Lung (tissue), 12 donors: Measurements from ENCODE around the gene KDM1B. TPM values are rescaled to one million over a fixed set of nuclear protein-coding genes. Genes with fewer than 3 reads are reported as not detected.

Source experiments
- ATAC-seq: fragments of 200-7000 bp; cut with Tn5 transposase; one replicate; pipeline ENCODE4 v1.9.1; 2020; ENCODE audit warnings: moderate number of reproducible peaks; ENCODE audit not compliant: insufficient read depth, low FRiP score
- DNase-seq, 3 donors: peaks; one replicate each; pipeline ENCODE4 v3.0.0-alpha.2; 2013 to 2017
- H3K27ac ChIP-seq, 2 donors: one replicate each; pipeline ENCODE4 v1.5.1; 2013; ENCODE audit warnings: mild to moderate bottlenecking in 2 of 2, moderate library complexity in 2 of 2, control low read depth in 1 of 2, inconsistent platforms in 1 of 2, low read depth in 1 of 2, low read length in 1 of 2
- H3K27me3 ChIP-seq, 3 donors: one replicate each; pipeline ENCODE4 v1.5.1; 2013; ENCODE audit warnings: low read length in 2 of 3; ENCODE audit not compliant: control insufficient read depth in 3 of 3, insufficient read depth in 3 of 3
- H3K36me3 ChIP-seq, 4 donors: one replicate each; pipeline ENCODE4 v1.5.1; 2013; ENCODE audit warnings: low read length in 4 of 4, mild to moderate bottlenecking in 1 of 4, moderate library complexity in 1 of 4; ENCODE audit not compliant: control insufficient read depth in 4 of 4, insufficient read depth in 4 of 4
- H3K4me1 ChIP-seq, 5 donors: one replicate each; pipeline ENCODE4 v1.5.1; 2013; ENCODE audit warnings: low read length in 5 of 5, mild to moderate bottlenecking in 2 of 5, moderate library complexity in 1 of 5; ENCODE audit not compliant: control insufficient read depth in 5 of 5, insufficient read depth in 5 of 5
- H3K4me3 ChIP-seq: one replicate; pipeline ENCODE4 v1.5.1; 2013; ENCODE audit warnings: mild to moderate bottlenecking, control low read depth, moderate library complexity
- H3K9ac ChIP-seq, 2 donors: one replicate each; pipeline ENCODE4 v1.5.1; 2013; ENCODE audit warnings: low read length in 2 of 2, control low read depth in 1 of 2; ENCODE audit not compliant: insufficient read depth in 1 of 2
- H3K9me3 ChIP-seq, 4 donors: one replicate each; pipeline ENCODE4 v1.5.1; 2013; ENCODE audit warnings: low read length in 3 of 4, mild to moderate bottlenecking in 1 of 4, moderate library complexity in 1 of 4; ENCODE audit not compliant: control insufficient read depth in 4 of 4, insufficient read depth in 3 of 4
- WGBS, 2 donors: extraction: QIAGEN DNeasy Blood & Tissue Kit; methylation state at CpG; one replicate each; pipeline ENCODE4 v1.1.7; 2013; 5-methylcytosine and 5-hydroxymethylcytosine counted together
- polyA plus RNA-seq, 2 donors: library from polyadenylated mRNA; stranded (reverse); fragments of 200-250 nt; gene quantifications; one replicate each; pipeline ENCODE4 v1.2.1, GENCODE V29; 2013
- total RNA-seq, 2 donors: library from RNA; depleted of rRNA in 1 of 2; stranded (reverse); fragments of >200 nt in 1 of 2; gene quantifications; one replicate each; pipeline ENCODE4 v1.2.1, GENCODE V29; 2014 to 2021
- TF ChIP-seq, protein P1 (sequence below): IDR thresholded peaks from 2 replicates; pipeline ENCODE4 v1.5.1; 2012; ENCODE audit warnings: mild to moderate bottlenecking; ENCODE audit errors: control extremely low read depth, extremely low read depth
- donor health status: control.
- donor health status: control.
- donor health status: Bipolar disorder and iron deficiency.
- donor health status: healthy.
- donor health status: DM: yes; HTN: yes; CAD: no.

KDM1B gene
- total and polyA plus RNA-seq, 4 donors: 4.1 to 26.4 (median 19.6) TPM

DNA sequence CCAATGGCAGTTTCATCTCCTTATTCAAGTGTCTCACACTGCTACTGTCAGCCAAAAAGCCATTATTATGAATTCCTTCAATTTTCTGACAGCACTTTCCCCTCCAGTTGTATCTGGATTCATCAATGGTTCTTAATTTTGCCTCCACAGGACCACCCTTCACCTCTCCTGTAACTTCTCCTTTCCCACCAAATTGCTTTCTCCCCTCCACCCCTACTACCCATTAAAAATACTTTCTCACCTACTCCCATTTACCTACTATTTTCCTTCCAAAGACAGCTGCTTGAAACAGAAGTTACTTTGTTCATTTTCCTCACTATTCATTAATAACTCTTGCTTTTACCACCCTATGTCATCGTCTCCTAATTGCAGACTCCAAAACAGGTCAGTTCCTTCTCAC, 79.3 kb downstream of the KDM1B start:
- Histone ChIP-seq H3K27me3 (no peaks in the 10 kb centered on the region), H3K4me1 (no peaks in the 10 kb centered on the region), H3K9ac (no peak overlapping the region), H3K27ac (no peak overlapping the region), H3K9me3 (peaks cover 0 to 2% (median 1%) of the 10 kb centered on the region in 4 donors), H3K36me3 (peaks cover 1 to 33% (median 25%) of the 10 kb centered on the region in 4 donors), H3K4me3 (no peak overlapping the region)
- no peak for ATAC-seq
- TF ChIP-seq, protein P1, sequence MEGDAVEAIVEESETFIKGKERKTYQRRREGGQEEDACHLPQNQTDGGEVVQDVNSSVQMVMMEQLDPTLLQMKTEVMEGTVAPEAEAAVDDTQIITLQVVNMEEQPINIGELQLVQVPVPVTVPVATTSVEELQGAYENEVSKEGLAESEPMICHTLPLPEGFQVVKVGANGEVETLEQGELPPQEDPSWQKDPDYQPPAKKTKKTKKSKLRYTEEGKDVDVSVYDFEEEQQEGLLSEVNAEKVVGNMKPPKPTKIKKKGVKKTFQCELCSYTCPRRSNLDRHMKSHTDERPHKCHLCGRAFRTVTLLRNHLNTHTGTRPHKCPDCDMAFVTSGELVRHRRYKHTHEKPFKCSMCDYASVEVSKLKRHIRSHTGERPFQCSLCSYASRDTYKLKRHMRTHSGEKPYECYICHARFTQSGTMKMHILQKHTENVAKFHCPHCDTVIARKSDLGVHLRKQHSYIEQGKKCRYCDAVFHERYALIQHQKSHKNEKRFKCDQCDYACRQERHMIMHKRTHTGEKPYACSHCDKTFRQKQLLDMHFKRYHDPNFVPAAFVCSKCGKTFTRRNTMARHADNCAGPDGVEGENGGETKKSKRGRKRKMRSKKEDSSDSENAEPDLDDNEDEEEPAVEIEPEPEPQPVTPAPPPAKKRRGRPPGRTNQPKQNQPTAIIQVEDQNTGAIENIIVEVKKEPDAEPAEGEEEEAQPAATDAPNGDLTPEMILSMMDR: no peak
- 99 to 100% methylated on average over 1 of the region's 1 CpG for WGBS, 2 donors
- DNase-seq: no peak

DNA sequence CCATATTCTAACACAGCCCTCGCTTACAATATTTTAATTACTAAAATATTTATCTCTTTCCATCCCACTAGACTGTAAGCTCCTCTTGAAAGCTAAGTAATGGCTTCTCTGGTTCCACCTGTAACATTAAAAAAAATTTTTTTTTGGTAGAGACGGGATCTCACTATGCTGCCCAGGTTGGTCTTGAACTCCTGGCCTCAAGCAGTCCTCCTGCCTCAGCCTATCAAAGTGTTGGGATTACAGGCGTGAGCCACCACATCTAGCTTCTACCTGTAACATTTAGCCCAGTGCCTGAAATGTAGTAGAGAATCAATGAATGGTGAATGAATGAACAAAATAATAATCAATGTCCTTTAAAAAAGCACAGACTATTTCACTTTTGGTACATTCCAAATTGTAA, 80.3 kb downstream of the KDM1B start:
- WGBS, 2 donors: 97 to 98% methylated on average over 3 of the region's 3 CpGs
- Histone ChIP-seq H3K9ac (no peak overlapping the region), H3K27ac (no peak overlapping the region), H3K4me1 (no peaks in the 10 kb centered on the region), H3K27me3 (no peaks in the 10 kb centered on the region), H3K36me3 (peaks cover 1 to 33% (median 25%) of the 10 kb centered on the region in 4 donors), H3K9me3 (peaks cover 0 to 2% (median 1%) of the 10 kb centered on the region in 4 donors), H3K4me3 (no peak overlapping the region)
- TF ChIP-seq, protein P1: no peak
- ATAC-seq: no peak
- DNase-seq: no peak

GRCh38 chr6:18237167-18237566, 81.9 kb downstream of the KDM1B start:
- H3K36me3 ChIP-seq: peaks cover 1 to 28% (median 21%) of the 10 kb centered on the region in 4 donors
- H3K9me3 ChIP-seq: peaks cover 0 to 2% (median 0%) of the 10 kb centered on the region in 4 donors
- H3K9ac ChIP-seq: no peak overlapping the region
- peaks cover 0 to 2% (median 0%) of the 10 kb centered on the region in 5 donors for H3K4me1 ChIP-seq
- no peak overlapping the region for H3K27ac ChIP-seq
- no peaks in the 10 kb centered on the region for H3K27me3 ChIP-seq
- WGBS, 2 donors: 95 to 97% methylated on average over 1 of the region's 1 CpG
- no peak for ATAC-seq
- DNase-seq: no peak
- no peak overlapping the region for H3K4me3 ChIP-seq
- TF ChIP-seq, protein P1: no peak

- WGBS, 2 donors: 79 to 80% methylated on average over 2 of the region's 2 CpGs
- peaks cover 0 to 8% (median 0%) of the 10 kb centered on the region in 5 donors for H3K4me1 ChIP-seq
- no peaks in the 10 kb centered on the region for H3K9me3 ChIP-seq
- DNase-seq: no peak
- no peak overlapping the region for H3K9ac ChIP-seq
- H3K4me3 ChIP-seq: no peak overlapping the region
- TF ChIP-seq, protein P1: no peak
- no peak for ATAC-seq
- H3K27me3 ChIP-seq: no peaks in the 10 kb centered on the region
- H3K36me3 ChIP-seq: peaks cover 6 to 33% (median 20%) of the 10 kb centered on the region in 4 donors
- H3K27ac ChIP-seq: no peak overlapping the region
Measured at GRCh38 chr6:18240230-18240629, 85.0 kb downstream of the KDM1B start.
